ENCODE measurements around the gene UFSP1. TPM values are rescaled to one million over a fixed set of nuclear protein-coding genes. Genes with fewer than 3 reads are reported as not detected.

The UFSP1 gene
- total RNA-seq, 2 experiments from 2014 or later, result 0.64 to 1.4 TPM

Small RNAs within 50 kb of the gene (microRNA-seq; reads per million reads assigned to microRNA genes)
- gene MIR6875 (ENCODE audit: borderline microRNAs expressed, borderline replicate concordance), result not detected

Other genes with a start within 250 kb of the UFSP1 start
- 1 to 10 TPM; 4.2 to 5.1 TPM for gene TFR2, start 248.2 kb downstream of the UFSP1 start, total RNA-seq
- not detected for gene ACTL6B, start 233.3 kb downstream of the UFSP1 start, total RNA-seq
- 100 to 1,000 TPM; 221 TPM for gene GNB2, start 216.0 kb downstream of the UFSP1 start, total RNA-seq
- 10 to 100 TPM; 32.8 to 37.8 TPM for gene GIGYF1, start 195.5 kb downstream of the UFSP1 start, total RNA-seq
- 10 to 100 TPM; 23.2 to 29.6 TPM for gene POP7, start 183.6 kb downstream of the UFSP1 start, total RNA-seq
- gene EPO, start 169.2 kb downstream of the UFSP1 start, total RNA-seq, result not detected
- not detected for gene ZAN, start 156.1 kb downstream of the UFSP1 start, total RNA-seq
- gene EPHB4, start 62.2 kb downstream of the UFSP1 start, total RNA-seq, result 1 to 10 TPM; 5.9 to 6.0 TPM
- gene SLC12A9, start 37.0 kb downstream of the UFSP1 start, total RNA-seq, result 10 to 100 TPM; 10.1 to 10.5 TPM
- 10 to 100 TPM; 19.8 to 21.0 TPM for gene TRIP6, start 22.3 kb downstream of the UFSP1 start, total RNA-seq
- gene SRRT, start 14.6 kb downstream of the UFSP1 start, total RNA-seq, result 100 to 1,000 TPM; 166 to 169 TPM
- gene ACHE, start 6.2 kb upstream of the UFSP1 start, total RNA-seq, result not detected
- not detected for gene MUC3A, start 59.8 kb upstream of the UFSP1 start, total RNA-seq
- not detected for gene MUC12, start 79.8 kb upstream of the UFSP1 start, total RNA-seq
- not detected for gene MUC17, start 130.4 kb upstream of the UFSP1 start, total RNA-seq
- 10 to 100 TPM; 41.4 to 41.7 TPM for gene TRIM56, start 195.8 kb upstream of the UFSP1 start, total RNA-seq
- under 1 TPM in 1 of 2 experiments, not detected in 1; 0.07 TPM for gene SERPINE1, start 237.4 kb upstream of the UFSP1 start, total RNA-seq

Data from activated naive CD4-positive, alpha-beta T cell treated with anti-CD3 and anti-CD28 coated beads for 36 hours (primary cell).